K562 (cell line): ENCODE measurements around the gene LYST. TPM values are rescaled to one million over a fixed set of nuclear protein-coding genes. Genes with fewer than 3 reads are reported as not detected.

Experiments
- ATAC-seq: fragments of 200-7000 bp; cut with Tn5 transposase; 3 replicates; pipeline ENCODE4 v1.9.1; 2020; ENCODE audit warnings: moderate library complexity
- BruUV-seq: library from RNA; stranded (reverse); fragments of 400-500 nt; replicated peaks from 2 replicates; lab custom pipeline; 2021; lab: Mats Ljungman, UMichigan
- CTCF ChIA-PET: fragments of 300-600 bp; formaldehyde crosslinking; extraction: SDS; loops from one replicate; lab custom pipeline; 2021; ENCODE audit warnings: low intra/inter-chr PET ratio; lab: Yijun Ruan, JAX
- POLR2A ChIA-PET: fragments of 300-600, 350-650 bp; sonication (Branson Sonifier 250); formaldehyde crosslinking; extraction: SDS; loops from one replicate; lab custom pipeline; 2021; ENCODE audit warnings: antibody characterized with exemption, inconsistent platforms; lab: Yijun Ruan, JAX
- DNase-seq, 4 experiments: peaks; one replicate each; pipeline versions ENCODE4 v3.0.0 to v3.0.0-alpha.2; 2011 to 2018; ENCODE audit warnings: low spot score in 3 of 4, mixed read lengths in 3 of 4; ENCODE audit errors: extremely low read depth in 1 of 4
- FAIRE-seq: peaks from 2 replicates; lab custom pipeline; 2011; peaks lifted over from hg19 to GRCh38; lab: Jason Lieb, UNC
- H2AFZ ChIP-seq: 2 replicates; pipeline ENCODE4 v1.6.0; 2011; ENCODE audit warnings: low read depth, low read length, control low read depth, inconsistent platforms
- H3K27ac ChIP-seq: fragments of 200-600 bp; 3 replicates; pipeline ENCODE4 v1.8.0; 2011; ENCODE audit warnings: low read depth, mild to moderate bottlenecking, control low read depth, inconsistent platforms, low read length, moderate library complexity, mixed read lengths; ENCODE audit errors: extremely low read depth
- H3K27me3 ChIP-seq, 2 experiments: fragments of 300-600 bp in 1 of 2; 2 replicates in 1 of 2; 3 replicates in 1 of 2; pipeline versions ENCODE4 v1.6.0 to v1.8.0; 2011; ENCODE audit warnings: inconsistent platforms in 2 of 2, low read length in 2 of 2, mild to moderate bottlenecking in 1 of 2, mixed read lengths in 1 of 2, moderate library complexity in 1 of 2; ENCODE audit not compliant: control insufficient read depth in 2 of 2, insufficient read depth in 2 of 2
- H3K36me3 ChIP-seq: fragments of 300-600 bp; 3 replicates; pipeline ENCODE4 v1.8.0; 2011; ENCODE audit warnings: mild to moderate bottlenecking, low read length, inconsistent platforms; ENCODE audit not compliant: control insufficient read depth, insufficient read depth
- H3K4me1 ChIP-seq, 2 experiments: fragments of 200-600 bp in 1 of 2; replicated peaks in 1 of 2; 2 replicates in 1 of 2; 3 replicates in 1 of 2; pipeline versions ENCODE4 v1.5.1 to v1.8.0; 2011; ENCODE audit warnings: inconsistent platforms in 2 of 2, low read length in 2 of 2, mild to moderate bottlenecking in 1 of 2, mixed read lengths in 1 of 2, moderate library complexity in 1 of 2; ENCODE audit not compliant: control insufficient read depth in 2 of 2, insufficient read depth in 2 of 2
- H3K4me2 ChIP-seq: 2 replicates; pipeline ENCODE4 v1.6.1; 2011; ENCODE audit warnings: low read length, control low read depth, inconsistent platforms, mixed read lengths; ENCODE audit not compliant: insufficient read depth
- H3K4me3 ChIP-seq: fragments of 200-600 bp; sonication (generic), shearing (Covaris generic); 2 replicates; pipeline ENCODE4 v1.5.1; 2016; ENCODE audit warnings: control low read depth, inconsistent platforms
- H3K79me2 ChIP-seq: fragments of 200-600 bp; 3 replicates; pipeline ENCODE4 v1.8.0; 2011; ENCODE audit warnings: low read length, inconsistent platforms; ENCODE audit not compliant: control insufficient read depth, insufficient read depth
- H3K9ac ChIP-seq, 2 experiments: 2 replicates each; pipeline versions ENCODE4 v1.6.0 to v1.6.1; 2011; ENCODE audit warnings: low read depth in 2 of 2, low read length in 2 of 2, control low read depth in 1 of 2, inconsistent platforms in 1 of 2, mild to moderate bottlenecking in 1 of 2, mixed read lengths in 1 of 2; ENCODE audit not compliant: insufficient read depth in 1 of 2
- H3K9me1 ChIP-seq: one replicate; pipeline ENCODE4 v1.6.0; 2011; ENCODE audit warnings: inconsistent platforms, mild to moderate bottlenecking, low read length, moderate library complexity; ENCODE audit not compliant: control insufficient read depth, insufficient read depth
- H3K9me3 ChIP-seq: replicated peaks from 2 replicates; pipeline ENCODE4 v1.5.1; 2011; ENCODE audit warnings: low read depth, low read length, inconsistent platforms; ENCODE audit not compliant: control insufficient read depth, insufficient read depth
- H4K20me1 ChIP-seq: replicated peaks from 2 replicates; pipeline ENCODE4 v1.6.1; 2011; ENCODE audit warnings: low read length, inconsistent platforms, mixed read lengths; ENCODE audit not compliant: control insufficient read depth, insufficient read depth
- GTF2F1 ChIP-seq: IDR thresholded peaks from 2 replicates; pipeline ENCODE4 v1.6.1; 2011; ENCODE audit warnings: low read depth, low read length, improper control_type of control experiment
- HNRNPL ChIP-seq: fragments of 200-400 bp; formaldehyde crosslinking; IDR thresholded peaks from 2 replicates; pipeline ENCODE4 v1.6.1; 2017; ENCODE audit warnings: low read depth, mild to moderate bottlenecking, low read length
- KDM5B ChIP-seq: fragments of 200-600 bp; sonication (generic); IDR thresholded peaks from 2 replicates; pipeline ENCODE4 v1.6.1; 2012; ENCODE audit warnings: low read depth, mild to moderate bottlenecking, moderate library complexity, low read length, control low read depth, inconsistent platforms; ENCODE audit not compliant: insufficient replicate concordance
- KLF13 ChIP-seq: fragments of 450-650 bp; IDR thresholded peaks from 2 replicates; pipeline ENCODE4 v1.6.1; 2016; ENCODE audit warnings: missing genetic modification characterization, low read depth, mild to moderate bottlenecking, missing compliant biosample characterization, moderate library complexity, borderline replicate concordance
- MYNN ChIP-seq, 2 experiments: sonication (generic); formaldehyde crosslinking in 1 of 2; IDR thresholded peaks; 2 replicates each; pipeline versions ENCODE4 v1.5.0 to v1.6.1; 2016 to 2020; ENCODE audit warnings: antibody characterized with exemption in 1 of 2, missing genetic modification reagents in 1 of 2
- PKNOX1 ChIP-seq: fragments of 450-650 bp; IDR thresholded peaks from 2 replicates; pipeline ENCODE4 v1.6.1; 2016
- TBL1XR1 ChIP-seq, 2 experiments: IDR thresholded peaks; 2 replicates each; pipeline ENCODE4 v1.6.1; 2012; ENCODE audit warnings: improper control_type of control experiment in 2 of 2, low read length in 2 of 2, mild to moderate bottlenecking in 1 of 2
- ZBTB26 ChIP-seq: fragments of 450-650 bp; formaldehyde crosslinking; IDR thresholded peaks from 2 replicates; pipeline ENCODE4 v1.4.0; 2022; ENCODE audit warnings: missing genetic modification characterization
- WGBS: fragments of 100-300 bp; shearing (Covaris generic); methylation state at CpG from one replicate; pipeline ENCODE4 v1.1.6; 2016; ENCODE audit warnings: low coverage, mixed read lengths; ENCODE audit not compliant: insufficient coverage; ENCODE audit errors: missing lambda C conversion rate; 5-methylcytosine and 5-hydroxymethylcytosine counted together
- in situ Hi-C: fragments of 300-500 bp; cut with MboI; formaldehyde crosslinking; loops from 4 replicates; pipeline ENCODE4 v1.15.0; 2018; ENCODE audit warnings: inconsistent platforms, mixed read lengths
- intact Hi-C: fragments of 100-400 bp; cut with micrococcal nuclease; formaldehyde crosslinking; loops from 2 replicates; pipeline ENCODE4 v1.14.2; 2022
- polyA plus RNA-seq, 8 experiments: library from polyadenylated mRNA; depleted of rRNA in 4 of 8; stranded (reverse) in 5 of 8; unstranded in 3 of 8; fragments of >200 nt; fragmentation: Nextera tagmentation in 2 of 8; fragmentation: Illumina TruSeq in 1 of 8; extraction: Ambion mirVana in 2 of 8; extraction: Trizol in 1 of 8; gene quantifications; 2 replicates each; pipeline versions ENCODE4 v1.2.1 to v1.2.3, GENCODE V29; 2011 to 2014; ENCODE audit warnings: inconsistent platforms in 1 of 8, missing spikeins in 1 of 8
- total RNA-seq, 7 experiments: library from RNA; depleted of rRNA in 6 of 7; stranded (reverse); fragments of >200 nt in 6 of 7; fragmentation: Illumina TruSeq in 2 of 7; extraction: Trizol in 2 of 7; gene quantifications; 2 replicates each; pipeline versions ENCODE4 v1.2.1 to v1.2.3, GENCODE V29; 2011 to 2021; ENCODE audit warnings: low replicate concordance in 1 of 7

The LYST gene
- total and polyA plus RNA-seq, 9 of the 15 experiments (the other 6 are each of a cell fraction or from before 2014, with no cell fraction given) = 0.73 to 2.4 (median 1.4) TPM

- in situ Hi-C loops = no loop called here
- ATAC-seq = no peak
Observed at GRCh38 chr1:235632506-235633401, 234.0 kb downstream of the LYST start.

More at GRCh38 chr1:235632506-235633401, 234.0 kb downstream of the LYST start:
- Histone ChIP-seq H3K4me2 (no peak overlapping the region), H3K27ac (no peak overlapping the region), H3K9me3 (no peaks in the 10 kb centered on the region), H2AFZ (no peak overlapping the region), H4K20me1 (no peaks in the 10 kb centered on the region; the same call in 1 of the 2 replicates), H3K27me3 (peaks cover 41 to 77% of the 10 kb centered on the region in 2 experiments), H3K4me1 (no peaks in the 10 kb centered on the region), H3K4me3 (no peak overlapping the region), H3K36me3 (no peaks in the 10 kb centered on the region), H3K79me2 (no peaks in the 10 kb centered on the region), H3K9me1 (no peaks in the 10 kb centered on the region), H3K9ac (no peak overlapping the region)
- CTCF ChIA-PET = no interaction called here
- no TSS peak for BruUV-seq
- FAIRE-seq = peak; percentile 70
- intact Hi-C loops = no loop called here
- TF ChIP-seq GTF2F1 = no peak
- TF ChIP-seq TBL1XR1 (IDR thresholded peaks at IDR 0.05; ENCODE audit: low read length in 2 of 2) = no peak
- TF ChIP-seq PKNOX1 = peak; percentile 47
- no peak for TF ChIP-seq MYNN (IDR thresholded peaks at IDR 0.05)
- no peak for TF ChIP-seq MYNN (CRISPR knock-in tag; IDR thresholded peaks at IDR 0.05)
- no peak for TF ChIP-seq KDM5B
- TF ChIP-seq HNRNPL = no peak
- TF ChIP-seq ZBTB26 (CRISPR knock-in tag) = no peak
- no peak for TF ChIP-seq KLF13 (tag)
- POLR2A ChIA-PET = interaction anchor here (0.8 kb wide), 1 partner anchor 13 kb away, joined by 5 read pairs; no protein-coding TSS in a partner anchor
- WGBS = under 1% methylated on average over 14 of the region's 14 CpGs
- no peak for DNase-seq
